ENCODE results near the gene PSMA5. TPM values are rescaled to one million over a fixed set of nuclear protein-coding genes. Genes with fewer than 3 reads are reported as not detected.

The PSMA5 gene
- total and polyA plus RNA-seq, 2 of the 4 experiments (the other 2 are of a cell fraction), result 75.5 to 107 TPM

- POLR2A ChIA-PET (ENCODE audit: unreplicated experiment), result interaction anchor here (0.6 kb wide), 1 partner anchor 259 kb away, joined by 3 read pairs; no protein-coding TSS in a partner anchor
- no peak overlapping the region for H2AFZ ChIP-seq (replicated peaks; ENCODE audit: low read length, poor library complexity)
- WGBS, 2 experiments (ENCODE audit: extremely low coverage in 2 of 2, insufficient read length in 1 of 2), result no CpG with 5 or more reads among the region's 6 CpGs
- H2BK20ac ChIP-seq (ENCODE audit: low read depth, low read length), result peak overlapping the region; percentile 95
- H3K79me1 ChIP-seq (ENCODE audit: low read depth in 1 of 2, low read length in 2 of 2), result peaks cover 19 to 60% of the 10 kb centered on the region in 2 experiments
- peaks cover 17% of the 10 kb centered on the region for H3K9me1 ChIP-seq (ENCODE audit: insufficient read depth, low read length)
- no peaks in the 10 kb centered on the region for H3K36me3 ChIP-seq (ENCODE audit: control insufficient read depth, insufficient read depth, low read length)
- CTCF ChIA-PET, result interaction anchor here (0.8 to 0.9 kb wide), 2 partner anchors 17 to 18 kb away, joined by 3 to 9 read pairs; no protein-coding TSS in a partner anchor
- H3K56ac ChIP-seq (ENCODE audit: extremely low read depth, insufficient read depth, low read length), result peak overlapping the region; percentile 98
- H2BK15ac ChIP-seq (ENCODE audit: low read depth, low read length), result peak overlapping the region; percentile 95
- no TSS peak for BruUV-seq (replicated peaks)
- no peak for TF ChIP-seq CTCF (conservative IDR thresholded peaks at IDR 0.05; ENCODE audit: low read depth, low read length)
- TF ChIP-seq CEBPB (IDR thresholded peaks at IDR 0.05; ENCODE audit: low read depth, low read length), result no peak
- ATAC-seq (ENCODE audit: low read depth) (no peak), DNase-seq (no peak)
- H3K4ac ChIP-seq (ENCODE audit: low read depth, low read length), result peak overlapping the region; percentile 94
- no peak overlapping the region for H3K4me3 ChIP-seq (ENCODE audit: insufficient read depth, low read depth, low read length)
- peak overlapping the region; percentile 94 for H3K27ac ChIP-seq (ENCODE audit: insufficient read depth, low read length)
- no peaks in the 10 kb centered on the region for H4K20me1 ChIP-seq (ENCODE audit: insufficient read depth, low read length)
- dilution Hi-C loops (cut with HindIII; ENCODE audit: low sequenced_read_pairs, unreplicated experiment), result no loop called here
- H2BK120ac ChIP-seq (ENCODE audit: low read depth, low read length), result peak overlapping the region; percentile 97
- no peaks in the 10 kb centered on the region for H3K9me3 ChIP-seq (ENCODE audit: control insufficient read depth, insufficient read depth, low read length)
- intact Hi-C loops (cut with micrococcal nuclease), result no loop called here
- peak overlapping the region; percentile 74 for H4K5ac ChIP-seq (ENCODE audit: low read depth, low read length)
- H2BK5ac ChIP-seq (ENCODE audit: low read depth, low read length, poor library complexity, severe bottlenecking), result peak overlapping the region; percentile 98
- peak overlapping the region; percentile 18 for H2AK9ac ChIP-seq (replicated peaks; ENCODE audit: low read depth, low read length, poor library complexity)
- H4K8ac ChIP-seq (ENCODE audit: low read depth in 2 of 2, low read length in 2 of 2), result peak overlapping the region; percentile 77 to 93
- peak overlapping the region; percentile 100 for H2AK5ac ChIP-seq (ENCODE audit: low read depth, low read length)
- peak overlapping the region; percentile 91 for H3K23ac ChIP-seq (ENCODE audit: low read depth, low read length)
- H3K4me2 ChIP-seq (ENCODE audit: low read depth, low read length), result no peak overlapping the region; the same call in 1 of the 2 replicates
- peaks cover 27% of the 10 kb centered on the region for H3K4me1 ChIP-seq (ENCODE audit: control insufficient read depth, insufficient read depth, low read length)
- no peaks in the 10 kb centered on the region for H3K27me3 ChIP-seq (ENCODE audit: control insufficient read depth, insufficient read depth, low read length)
- H4K91ac ChIP-seq (ENCODE audit: insufficient read depth, low read depth, low read length), result peak overlapping the region; percentile 84
- H3K9ac ChIP-seq (ENCODE audit: low read depth, low read length), result peak overlapping the region; percentile 74
- peak overlapping the region; percentile 92 for H3K18ac ChIP-seq (ENCODE audit: low read depth, low read length)
- peak overlapping the region; percentile 95 for H3K14ac ChIP-seq (replicated peaks; ENCODE audit: low read depth, low read length)
- in situ Hi-C loops (cut with MboI; ENCODE audit: low sequenced_read_pairs), result no loop called here
These were observed 54.0 kb downstream of the PSMA5 start for GRCh38 chr1:109372281-109372680.
